Naive B cell (primary cell): ENCODE measurements around the gene ALDH1A2. TPM values are rescaled to one million over a fixed set of nuclear protein-coding genes. Genes with fewer than 3 reads are reported as not detected.
A peak's percentile ranks its signal among the peaks of the same experiment; 100 is the strongest.
"Not testable (repeated sequence)": the region's sequence is repeated elsewhere in the genome, so short reads cannot be mapped to it uniquely, and the experiment has no call there.

ENCODE experiments used
- ATAC-seq, 2 donors: fragments of 150-1000 bp; cut with Tn5 transposase; 2 replicates each; pipeline ENCODE4 v1.10.0; 2021; ENCODE audit warnings: low read depth in 2 of 2, mild to moderate bottlenecking in 2 of 2, moderate library complexity in 2 of 2
- DNase-seq: peaks from one replicate; pipeline ENCODE4 v3.0.0; 2022
- H3K27ac Mint-ChIP-seq, 6 donors: one replicate each; pipeline ENCODE4 v1.8.0; 2020 to 2022; ENCODE audit warnings: mild to moderate bottlenecking in 6 of 6, mixed read lengths in 6 of 6, moderate library complexity in 5 of 6, inconsistent platforms in 2 of 6
- H3K27me3 Mint-ChIP-seq, 3 donors: one replicate each; pipeline ENCODE4 v1.8.0; 2021 to 2022; ENCODE audit warnings: mixed read lengths in 3 of 3, mild to moderate bottlenecking in 1 of 3
- H3K36me3 Mint-ChIP-seq, 2 donors: one replicate each; pipeline ENCODE4 v1.8.0; 2020 to 2022; ENCODE audit warnings: mixed read lengths in 2 of 2, inconsistent platforms in 1 of 2, mild to moderate bottlenecking in 1 of 2
- H3K4me1 Mint-ChIP-seq, 3 donors: one replicate each; pipeline ENCODE4 v1.8.0; 2020 to 2022; ENCODE audit warnings: mixed read lengths in 3 of 3, inconsistent platforms in 1 of 3, mild to moderate bottlenecking in 1 of 3, moderate library complexity in 1 of 3
- H3K4me3 Mint-ChIP-seq, 8 donors: one replicate each; pipeline ENCODE4 v1.8.0; 2020 to 2022; ENCODE audit warnings: mild to moderate bottlenecking in 8 of 8, mixed read lengths in 8 of 8, moderate library complexity in 8 of 8, inconsistent platforms in 2 of 8
- H3K9me3 Mint-ChIP-seq, 7 donors: one replicate each; pipeline ENCODE4 v1.8.0; 2020 to 2022; ENCODE audit warnings: mixed read lengths in 7 of 7, mild to moderate bottlenecking in 5 of 7, inconsistent platforms in 2 of 7, moderate library complexity in 1 of 7
- polyA plus RNA-seq, 6 donors: library from polyadenylated mRNA; unstranded; fragments of 300-500 nt; fragmentation: Illumina TruSeq; gene quantifications; one replicate each; pipeline ENCODE4 v1.2.3, GENCODE V29; 2021; ENCODE audit warnings: low read depth in 6 of 6

The ALDH1A2 gene
- polyA plus RNA-seq, 6 donors from 2014 or later, result not detected

- no peaks in the 10 kb centered on the region for H3K36me3 Mint-ChIP-seq
- H3K9me3 Mint-ChIP-seq, result peaks cover 0 to 7% (median 2%) of the 10 kb centered on the region in 7 donors
- H3K27me3 Mint-ChIP-seq, result peaks cover 26 to 51% (median 45%) of the 10 kb centered on the region in 3 donors
- no peak for DNase-seq
- ATAC-seq, result no peak
- H3K4me1 Mint-ChIP-seq, result no peaks in the 10 kb centered on the region
- no peak overlapping the region for H3K27ac Mint-ChIP-seq
- no peak overlapping the region for H3K4me3 Mint-ChIP-seq
These were observed 19.0 kb downstream of the ALDH1A2 start for GRCh38 chr15:58046467-58046866.

GRCh38 chr15:58045376-58045775 lies 20.1 kb downstream of the ALDH1A2 start:
- not testable (repeated sequence) for H3K4me3 Mint-ChIP-seq, H3K36me3 Mint-ChIP-seq, H3K9me3 Mint-ChIP-seq, H3K27ac Mint-ChIP-seq, DNase-seq, H3K4me1 Mint-ChIP-seq, ATAC-seq
- peaks cover 24 to 51% (median 45%) of the 10 kb centered on the region in 3 donors for H3K27me3 Mint-ChIP-seq

- Mint-ChIP-seq H3K27ac (no peak overlapping the region), H3K9me3 (peaks cover 0 to 7% (median 2%) of the 10 kb centered on the region in 7 donors), H3K27me3 (peaks cover 26 to 45% (median 43%) of the 10 kb centered on the region in 3 donors), H3K36me3 (no peaks in the 10 kb centered on the region), H3K4me1 (no peaks in the 10 kb centered on the region), H3K4me3 (no peak overlapping the region)
- ATAC-seq (no peak), DNase-seq (no peak)
These were observed 21.0 kb downstream of the ALDH1A2 start for GRCh38 chr15:58044551-58044950.

- Mint-ChIP-seq H3K4me3 (no peak overlapping the region), H3K9me3 (peaks cover 0 to 7% (median 2%) of the 10 kb centered on the region in 7 donors), H3K4me1 (no peaks in the 10 kb centered on the region), H3K27me3 (peaks cover 27 to 44% (median 39%) of the 10 kb centered on the region in 3 donors), H3K27ac (no peak overlapping the region), H3K36me3 (no peaks in the 10 kb centered on the region)
- DNase-seq (no peak), ATAC-seq (no peak)
These were observed 22.2 kb downstream of the ALDH1A2 start for GRCh38 chr15:58043192-58043903.

GRCh38 chr15:58042006-58042405 lies 23.5 kb downstream of the ALDH1A2 start:
- Mint-ChIP-seq H3K9me3 (peaks cover 0 to 7% (median 2%) of the 10 kb centered on the region in 7 donors), H3K4me3 (no peak overlapping the region), H3K4me1 (no peaks in the 10 kb centered on the region), H3K36me3 (no peaks in the 10 kb centered on the region), H3K27me3 (peaks cover 24 to 44% (median 35%) of the 10 kb centered on the region in 3 donors), H3K27ac (no peak overlapping the region)
- DNase-seq (no peak), ATAC-seq (no peak)

GRCh38 chr15:58040150-58040549 lies 25.4 kb downstream of the ALDH1A2 start:
- H3K4me1 Mint-ChIP-seq, result no peaks in the 10 kb centered on the region
- H3K27ac Mint-ChIP-seq, result no peak overlapping the region
- no peak overlapping the region for H3K4me3 Mint-ChIP-seq
- no peaks in the 10 kb centered on the region for H3K36me3 Mint-ChIP-seq
- DNase-seq, result no peak
- H3K9me3 Mint-ChIP-seq, result peaks cover 0 to 2% (median 0%) of the 10 kb centered on the region in 7 donors
- ATAC-seq, result no peak
- peaks cover 14 to 34% (median 24%) of the 10 kb centered on the region in 3 donors for H3K27me3 Mint-ChIP-seq

- H3K27ac Mint-ChIP-seq, result no peak overlapping the region
- ATAC-seq (no peak), DNase-seq (no peak)
- no peak overlapping the region for H3K4me3 Mint-ChIP-seq
- peaks cover 7 to 26% (median 16%) of the 10 kb centered on the region in 3 donors for H3K27me3 Mint-ChIP-seq
- H3K9me3 Mint-ChIP-seq, result no peaks in the 10 kb centered on the region
- no peaks in the 10 kb centered on the region for H3K4me1 Mint-ChIP-seq
- no peaks in the 10 kb centered on the region for H3K36me3 Mint-ChIP-seq
These were observed 26.2 kb downstream of the ALDH1A2 start for GRCh38 chr15:58039079-58040035.

- no peak for ATAC-seq
- no peak overlapping the region for H3K27ac Mint-ChIP-seq
- H3K9me3 Mint-ChIP-seq, result no peaks in the 10 kb centered on the region
- no peak for DNase-seq
- no peaks in the 10 kb centered on the region for H3K4me1 Mint-ChIP-seq
- peaks cover 4 to 22% (median 11%) of the 10 kb centered on the region in 3 donors for H3K27me3 Mint-ChIP-seq
- H3K4me3 Mint-ChIP-seq, result no peak overlapping the region
- H3K36me3 Mint-ChIP-seq, result no peaks in the 10 kb centered on the region
These were observed 27.0 kb downstream of the ALDH1A2 start for GRCh38 chr15:58038426-58039078.

- H3K9me3 Mint-ChIP-seq, result no peaks in the 10 kb centered on the region
- no peak for DNase-seq
- H3K27ac Mint-ChIP-seq, result no peak overlapping the region
- H3K4me1 Mint-ChIP-seq, result no peaks in the 10 kb centered on the region
- H3K36me3 Mint-ChIP-seq, result no peaks in the 10 kb centered on the region
- no peak for ATAC-seq
- H3K27me3 Mint-ChIP-seq, result peaks cover 4 to 19% (median 11%) of the 10 kb centered on the region in 3 donors
- no peak overlapping the region for H3K4me3 Mint-ChIP-seq
These were observed 27.7 kb downstream of the ALDH1A2 start for GRCh38 chr15:58037723-58038301.

GRCh38 chr15:58036579-58036978 lies 28.9 kb downstream of the ALDH1A2 start:
- no peak for DNase-seq
- H3K27me3 Mint-ChIP-seq, result peaks cover under 1 to 13% (median 4%) of the 10 kb centered on the region in 3 donors

GRCh38 chr15:58028392-58028791 lies 37.1 kb downstream of the ALDH1A2 start:
- H3K27ac Mint-ChIP-seq, result peak overlapping the region in 1 of 6 donors; percentile 12
- peaks cover 0 to 17% (median 12%) of the 10 kb centered on the region in 3 donors for H3K27me3 Mint-ChIP-seq
- H3K9me3 Mint-ChIP-seq, result peaks cover 18 to 70% (median 52%) of the 10 kb centered on the region in 7 donors
- not testable (repeated sequence) for ATAC-seq, H3K4me1 Mint-ChIP-seq, H3K4me3 Mint-ChIP-seq, DNase-seq
- peaks cover 1 to 34% of the 10 kb centered on the region in 2 donors for H3K36me3 Mint-ChIP-seq

More at GRCh38 chr15:58036579-58036978, 28.9 kb downstream of the ALDH1A2 start:
- no peaks in the 10 kb centered on the region for H3K4me1 Mint-ChIP-seq
- no peaks in the 10 kb centered on the region for H3K36me3 Mint-ChIP-seq
- no peak overlapping the region for H3K27ac Mint-ChIP-seq
- peaks cover 0 to 2% (median 0%) of the 10 kb centered on the region in 7 donors for H3K9me3 Mint-ChIP-seq
- H3K4me3 Mint-ChIP-seq, result no peak overlapping the region
- no peak for ATAC-seq

- peaks cover 8 to 27% (median 20%) of the 10 kb centered on the region in 3 donors for H3K27me3 Mint-ChIP-seq
These were observed 39.0 kb downstream of the ALDH1A2 start for GRCh38 chr15:58026552-58026951.

GRCh38 chr15:58026051-58026450 lies 39.5 kb downstream of the ALDH1A2 start:
- Mint-ChIP-seq H3K27me3 (peaks cover 13 to 32% (median 20%) of the 10 kb centered on the region in 3 donors), H3K36me3 (peaks cover 7 to 47% of the 10 kb centered on the region in 2 donors), H3K4me3 (peak overlapping the region in 1 of 8 donors; percentile 1), H3K27ac (no peak overlapping the region), H3K9me3 (peaks cover 26 to 79% (median 63%) of the 10 kb centered on the region in 7 donors), H3K4me1 (no peaks in the 10 kb centered on the region)
- ATAC-seq (no peak), DNase-seq (no peak)

More at GRCh38 chr15:58026552-58026951, 39.0 kb downstream of the ALDH1A2 start:
- Mint-ChIP-seq H3K4me3 (no peak overlapping the region), H3K27ac (no peak overlapping the region), H3K36me3 (peaks cover 7 to 47% of the 10 kb centered on the region in 2 donors), H3K9me3 (peaks cover 26 to 83% (median 65%) of the 10 kb centered on the region in 7 donors), H3K4me1 (no peaks in the 10 kb centered on the region)
- no peak for DNase-seq
- no peak for ATAC-seq
